Stimulated activated CD4-positive, alpha-beta T cell treated with anti-CD3 and anti-CD28 coated beads, Interleukin-15, amount 100 ng/mL, for 1 hour (primary cell): Measurements from ENCODE around the gene BCLAF3.

Experiments
- DNase-seq, 2 donors: peaks; one replicate each; pipeline ENCODE4 v3.0.0-alpha.2; 2020; ENCODE audit warnings: low read depth in 1 of 2, low spot score in 1 of 2

BCLAF3 gene

GRCh38 chrX:19990556-19991349, at the start of gene BCLAF3:
Gene BCLAF3 (minus strand): TSS chrX:19991061. CDS start chrX:19970264, 20,797 bp downstream.
- peak; percentile 74 to 80 for DNase-seq

DNA sequence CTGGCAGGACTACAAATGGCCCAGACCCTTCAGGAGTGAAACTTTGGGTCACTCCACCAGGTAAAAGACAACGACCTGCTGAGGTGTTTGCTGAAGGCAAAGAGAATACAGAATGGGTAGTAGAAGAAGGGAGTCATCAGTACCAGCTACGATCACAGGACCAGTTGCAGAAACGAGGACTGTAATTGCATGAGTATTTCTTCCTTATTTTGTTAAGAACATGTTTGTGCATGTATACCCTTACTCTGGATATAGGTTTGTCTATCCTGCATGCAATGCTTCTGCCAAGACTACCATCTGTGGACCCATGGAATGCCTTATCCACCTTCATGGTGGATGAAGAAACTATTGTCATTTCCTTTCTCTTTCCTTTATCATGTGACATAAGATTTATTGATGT, 48.1 kb upstream of the BCLAF3 start:
- DNase-seq = no peak

DNA sequence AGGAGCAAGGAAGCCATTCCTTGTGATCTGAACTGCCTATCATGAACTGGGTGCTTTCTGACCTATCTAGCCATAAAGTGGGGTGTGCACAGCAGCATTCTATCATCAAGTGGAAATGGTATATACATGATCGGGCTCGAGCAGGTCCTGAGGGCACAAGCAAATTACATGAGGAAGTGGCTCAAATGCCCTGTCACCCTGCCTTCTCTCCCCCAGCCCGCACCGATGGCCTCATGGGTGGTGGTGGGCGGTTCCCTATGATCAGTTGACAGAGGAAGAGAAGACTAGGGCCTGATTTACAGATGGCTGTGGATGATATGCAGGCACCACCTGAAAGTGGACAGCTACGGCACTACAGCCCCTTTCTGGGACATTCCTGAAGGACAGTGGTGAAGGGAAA, 46.3 kb upstream of the BCLAF3 start:
- DNase-seq = no peak

GRCh38 chrX:20032201-20032600, 41.3 kb upstream of the BCLAF3 start:
- no peak for DNase-seq

DNA sequence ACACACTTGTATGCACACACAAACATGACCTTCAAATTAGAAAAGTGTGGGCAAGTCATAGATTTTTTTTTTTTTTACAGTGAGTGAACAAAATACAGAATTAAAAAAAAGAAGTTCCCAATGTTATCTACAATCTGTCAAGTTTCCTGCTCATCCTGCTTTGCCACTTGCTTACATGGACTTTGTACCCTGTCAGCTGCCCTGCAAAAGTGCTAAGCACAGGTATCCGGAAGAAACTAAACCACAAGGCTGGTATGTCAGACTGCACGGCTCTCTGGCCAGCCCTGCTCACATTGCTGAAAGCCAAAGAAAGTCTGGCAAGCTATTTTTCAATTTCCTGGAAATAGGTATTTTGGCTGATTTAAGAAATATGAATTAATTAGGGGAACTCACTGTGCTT, 38.9 kb upstream of the BCLAF3 start:
- no peak for DNase-seq

DNA sequence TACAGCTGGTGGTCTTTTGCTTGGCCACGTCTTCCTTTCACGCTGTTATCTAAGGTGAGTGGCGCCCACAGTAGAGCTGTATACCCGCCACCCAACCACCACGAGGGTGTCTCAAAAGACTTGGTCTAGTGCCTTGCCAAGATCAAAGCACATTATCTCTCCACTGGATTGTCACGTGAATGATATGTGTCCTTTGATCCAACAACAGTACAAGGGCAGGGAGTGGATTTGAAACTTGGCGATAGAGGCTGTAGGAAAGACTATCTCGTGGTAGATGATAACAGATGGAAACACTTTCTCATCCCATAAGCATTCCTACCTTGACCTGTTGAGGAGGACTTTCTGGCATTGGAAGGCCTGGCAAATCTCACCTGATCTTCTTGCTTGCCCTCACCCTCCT, 37.7 kb upstream of the BCLAF3 start:
- DNase-seq = no peak

GRCh38 chrX:20026278-20026677, 35.4 kb upstream of the BCLAF3 start:
- DNase-seq = no peak

- no peak for DNase-seq
Observed at GRCh38 chrX:20019672-20020365, 29.0 kb upstream of the BCLAF3 start.

DNA sequence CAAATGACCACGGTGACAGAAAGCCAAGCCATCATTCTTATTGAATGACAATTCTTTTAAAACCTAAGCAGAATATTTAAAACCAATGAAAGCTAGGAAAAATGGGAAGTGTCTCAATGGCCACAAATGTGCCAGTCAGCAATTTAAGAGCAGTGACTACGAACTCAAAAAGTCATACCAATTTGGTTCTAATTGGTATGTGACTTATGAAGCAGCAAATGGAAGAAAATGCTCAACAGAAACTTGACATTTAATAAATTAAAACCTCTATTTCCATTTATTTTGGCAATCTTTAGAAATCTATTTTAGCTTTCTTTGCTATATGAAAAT, 25.7 kb upstream of the BCLAF3 start:
- DNase-seq = no peak

DNA sequence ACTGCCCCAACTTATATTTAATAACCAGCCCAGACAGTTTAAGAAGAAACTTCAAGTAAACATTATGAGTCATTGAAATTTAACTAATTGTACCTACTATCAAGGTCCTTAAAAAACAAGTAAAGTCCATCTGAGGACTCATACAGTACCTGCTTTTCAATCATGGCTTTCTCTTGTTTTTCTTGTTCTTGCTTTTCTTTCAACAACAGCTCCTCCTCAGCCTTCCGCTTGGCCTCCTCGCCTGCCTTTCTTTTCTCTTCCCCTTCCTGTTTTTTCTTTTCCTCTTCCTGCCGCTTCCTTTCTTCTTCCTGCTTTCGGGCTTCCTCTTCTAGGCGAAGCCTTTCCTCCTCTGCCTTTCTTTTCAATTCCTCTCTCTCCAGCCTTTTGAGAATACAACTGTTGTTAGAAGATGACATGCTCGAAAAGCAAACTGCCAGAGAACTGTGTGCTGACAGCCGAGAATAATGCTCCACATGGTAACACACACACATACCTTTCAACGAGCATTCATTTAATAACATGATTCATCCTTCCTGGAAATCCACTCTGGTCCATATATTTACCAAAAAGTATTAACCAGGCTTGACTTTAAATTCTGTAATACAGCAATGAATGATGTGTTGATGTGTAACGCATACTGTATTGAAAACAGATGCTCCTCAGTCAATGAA, 25.2 kb upstream of the BCLAF3 start:
- no peak for DNase-seq

DNA sequence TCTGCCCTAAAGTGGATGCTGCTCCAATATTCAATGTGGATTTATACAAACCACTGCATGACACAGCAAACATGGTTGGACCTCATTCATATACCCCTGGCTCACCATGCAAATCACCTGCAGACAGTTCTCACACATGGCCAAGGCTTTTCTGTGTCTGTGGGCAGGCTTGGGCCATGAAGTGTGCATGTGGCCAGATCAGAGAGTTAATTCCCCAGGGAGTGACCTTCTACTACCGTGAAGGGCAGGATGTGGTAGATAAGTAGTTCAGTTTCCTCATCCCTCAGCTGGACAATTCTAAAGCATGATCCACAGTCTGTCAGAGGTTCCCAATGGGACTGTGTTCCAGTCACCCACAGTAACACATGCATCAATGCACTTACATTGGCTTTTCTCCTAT, 24.6 kb upstream of the BCLAF3 start:
- DNase-seq = no peak

DNA sequence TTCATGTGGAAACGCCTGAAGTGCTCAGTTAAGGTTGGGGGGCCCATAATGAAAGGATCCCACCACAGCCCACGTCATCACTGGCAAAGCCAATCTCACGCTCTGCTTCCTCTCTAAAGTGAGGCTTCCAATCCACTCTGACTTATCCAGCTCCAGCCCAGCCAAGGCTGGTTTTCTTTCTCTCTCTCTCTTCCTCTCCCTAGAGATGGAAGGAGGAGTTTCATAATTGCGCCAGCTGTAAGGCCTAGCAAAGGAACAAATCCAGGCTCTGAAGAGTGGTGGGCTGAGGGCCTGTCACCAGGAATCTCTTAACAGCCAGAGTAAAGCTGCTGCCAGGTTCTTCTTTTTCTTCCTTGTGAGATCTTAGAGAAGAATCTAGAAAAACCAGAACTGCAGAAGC, 20.7 kb upstream of the BCLAF3 start:
- no peak for DNase-seq

- DNase-seq = no peak
Observed at GRCh38 chrX:20007962-20008622, 17.2 kb upstream of the BCLAF3 start.

DNA sequence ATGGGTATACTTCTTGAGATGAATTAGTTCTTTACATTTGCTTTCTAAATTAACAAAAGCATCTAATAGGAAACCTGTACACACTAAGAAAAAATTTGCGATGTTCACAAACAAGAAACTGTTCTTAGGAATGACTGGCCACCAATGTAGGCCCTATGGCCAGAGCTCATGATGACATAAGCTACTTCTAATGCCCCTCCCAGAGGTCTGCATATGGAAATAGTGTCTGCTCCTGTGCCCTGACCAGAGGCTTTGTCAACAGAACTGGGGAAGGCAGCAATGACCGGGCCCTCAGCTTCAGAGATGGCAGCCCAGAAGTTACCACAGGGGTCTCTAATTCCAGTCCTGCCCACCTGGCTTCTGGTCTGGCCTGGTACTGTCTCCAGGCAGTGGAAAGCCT, 15.0 kb upstream of the BCLAF3 start:
- no peak for DNase-seq

GRCh38 chrX:20001588-20001987, 10.7 kb upstream of the BCLAF3 start:
- DNase-seq = no peak

GRCh38 chrX:19991350-19991718, 473 bp upstream of the BCLAF3 start:
- no peak for DNase-seq

GRCh38 chrX:19990151-19990555, 708 bp downstream of the BCLAF3 start:
- DNase-seq = peak in 1 of 2 donors; percentile 1

- DNase-seq = no peak
Observed at GRCh38 chrX:19987856-19988255, 3.0 kb downstream of the BCLAF3 start.

GRCh38 chrX:19986531-19986930, 4.3 kb downstream of the BCLAF3 start:
- no peak for DNase-seq

- no peak for DNase-seq
Observed at GRCh38 chrX:19981947-19982346, 8.9 kb downstream of the BCLAF3 start.

DNA sequence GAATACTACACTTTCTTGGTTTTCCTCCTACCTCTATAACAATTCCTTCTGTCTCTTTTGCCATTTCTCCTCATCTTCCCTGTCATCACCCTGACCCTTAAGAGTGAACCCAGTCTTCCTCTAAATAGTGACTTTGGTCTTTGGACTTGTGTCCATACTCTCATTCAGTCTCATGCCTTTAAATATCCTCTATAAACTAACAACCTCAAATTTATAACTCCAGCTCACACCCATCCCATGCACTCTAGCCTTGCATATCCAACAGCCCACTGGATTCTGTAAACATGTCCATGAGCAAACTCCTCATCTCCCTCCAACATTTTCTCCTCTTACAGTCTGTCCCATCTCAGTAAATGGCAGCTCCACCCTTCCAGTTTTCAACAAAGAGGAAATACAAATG, 15.0 kb downstream of the BCLAF3 start:
- no peak for DNase-seq

DNA sequence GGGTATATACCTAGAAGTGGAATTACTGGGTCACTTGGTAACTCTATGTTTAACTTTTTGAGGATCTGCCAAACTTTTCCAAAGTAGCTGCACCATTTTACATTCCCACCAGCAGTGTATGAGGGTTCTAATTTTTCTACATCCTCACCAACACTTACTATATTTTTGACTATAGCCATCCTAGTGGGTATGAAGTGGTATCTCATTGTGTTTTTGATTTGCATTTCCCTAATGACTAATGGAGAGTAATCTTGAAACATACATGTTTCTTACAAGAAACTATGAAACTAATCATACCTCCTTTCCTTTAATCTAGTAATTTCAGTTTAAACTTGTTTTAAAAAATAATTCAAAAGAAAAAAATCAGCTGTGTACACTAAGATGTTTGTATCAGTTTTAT, 17.9 kb downstream of the BCLAF3 start:
- DNase-seq = no peak
